GM12878 (cell line): ENCODE results near the gene CCL7. TPM values are rescaled to one million over a fixed set of nuclear protein-coding genes. Genes with fewer than 3 reads are reported as not detected.

Source experiments
- ATAC-seq: fragments of 200-7000 bp; cut with Tn5 transposase; 3 replicates; pipeline ENCODE4 v1.9.1; 2020; ENCODE audit warnings: mild to moderate bottlenecking, moderate library complexity
- BruUV-seq: library from RNA; stranded (reverse); fragments of 400-500 nt; replicated peaks from 2 replicates; lab custom pipeline; 2021; lab: Mats Ljungman, UMichigan
- CTCF ChIA-PET: fragments of 300-600 bp; sonication (Branson Sonifier 250); formaldehyde crosslinking; extraction: SDS; loops from one replicate; lab custom pipeline; 2021; ENCODE audit warnings: inconsistent platforms; lab: Yijun Ruan, JAX
- POLR2A ChIA-PET: fragments of 350-600 bp; formaldehyde crosslinking; extraction: SDS; loops from one replicate; lab custom pipeline; 2021; ENCODE audit warnings: inconsistent platforms; lab: Charles Lee
- RAD21 ChIA-PET: fragments of 300-600 bp; sonication (Branson Sonifier 250); formaldehyde crosslinking; loops from one replicate; lab custom pipeline; 2023; ENCODE audit warnings: antibody characterized with exemption; ENCODE audit not compliant: unreplicated experiment; lab: Charles Lee
- SMC1A ChIA-PET: fragments of 300-600 bp; sonication (Branson Sonifier 250); formaldehyde crosslinking; loops from one replicate; lab custom pipeline; 2023; ENCODE audit not compliant: unreplicated experiment, uncharacterized antibody; lab: Charles Lee
- DNase-seq: peaks from one replicate; pipeline ENCODE4 v3.0.0-alpha.2; 2011; ENCODE audit warnings: low read depth, low spot score
- FAIRE-seq: peaks from 3 replicates; lab custom pipeline; 2011; peaks lifted over from hg19 to GRCh38; lab: Jason Lieb, UNC
- H2AFZ ChIP-seq: 2 replicates; pipeline ENCODE4 v1.6.0; 2011; ENCODE audit warnings: low read depth, low read length, control low read depth; ENCODE audit not compliant: control insufficient read depth
- H3K27ac ChIP-seq: 2 replicates; pipeline ENCODE4 v1.5.1; 2011; ENCODE audit warnings: control low read depth; ENCODE audit not compliant: control insufficient read depth, insufficient read depth
- H3K27me3 ChIP-seq, 2 experiments: replicated peaks in 1 of 2; 2 replicates each; pipeline versions ENCODE4 v1.6.0 to v1.6.1; 2011; ENCODE audit warnings: low read length in 1 of 2; ENCODE audit not compliant: control insufficient read depth in 2 of 2, insufficient read depth in 2 of 2
- H3K36me3 ChIP-seq, 2 experiments: 2 replicates each; pipeline ENCODE4 v1.5.1; 2011; ENCODE audit warnings: low read length in 1 of 2; ENCODE audit not compliant: control insufficient read depth in 2 of 2, insufficient read depth in 2 of 2
- H3K4me1 ChIP-seq: 2 replicates; pipeline ENCODE4 v1.6.1; 2011; ENCODE audit warnings: mild to moderate bottlenecking, low read length, moderate library complexity, mixed read lengths; ENCODE audit not compliant: control insufficient read depth, insufficient read depth
- H3K4me2 ChIP-seq: 2 replicates; pipeline ENCODE4 v1.6.0; 2011; ENCODE audit warnings: control low read depth; ENCODE audit not compliant: control insufficient read depth, insufficient read depth
- H3K4me3 ChIP-seq: fragments of 200-600 bp; sonication (generic); 2 replicates; pipeline ENCODE4 v1.5.1; 2016
- H3K79me2 ChIP-seq: 2 replicates; pipeline ENCODE4 v1.6.0; 2011; ENCODE audit warnings: low read length; ENCODE audit not compliant: control insufficient read depth, insufficient read depth
- H3K9ac ChIP-seq: 2 replicates; pipeline ENCODE4 v1.8.0; 2011; ENCODE audit warnings: low read length, control low read depth, mixed read lengths; ENCODE audit not compliant: control insufficient read depth, insufficient read depth
- H3K9me3 ChIP-seq: replicated peaks from 3 replicates; pipeline ENCODE4 v1.5.1; 2011; ENCODE audit warnings: mild to moderate bottlenecking, low read length; ENCODE audit not compliant: control insufficient read depth, insufficient read depth
- H4K20me1 ChIP-seq: 2 replicates; pipeline ENCODE4 v1.6.0; 2011; ENCODE audit not compliant: control insufficient read depth, insufficient read depth
- CREM ChIP-seq: IDR thresholded peaks from 2 replicates; pipeline ENCODE4 v1.6.1; 2014; ENCODE audit warnings: antibody characterized with exemption, low read depth
- DPF2 ChIP-seq: fragments of 450-650 bp; IDR thresholded peaks from 2 replicates; pipeline ENCODE4 v1.6.1; 2017; ENCODE audit warnings: mild to moderate bottlenecking
- FOXK2 ChIP-seq: fragments of 450-650 bp; IDR thresholded peaks from 2 replicates; pipeline ENCODE4 v1.6.1; 2017; ENCODE audit warnings: mild to moderate bottlenecking, moderate library complexity
- GATAD2B ChIP-seq: fragments of 450-650 bp; conservative IDR thresholded peaks from 2 replicates; pipeline ENCODE4 v1.6.1; 2017; ENCODE audit warnings: low read depth, mild to moderate bottlenecking, moderate library complexity
- JUNB ChIP-seq: IDR thresholded peaks from 2 replicates; pipeline ENCODE4 v1.6.1; 2016; ENCODE audit warnings: antibody characterized with exemption, mild to moderate bottlenecking
- KLF5 ChIP-seq: fragments of 450-650 bp; IDR thresholded peaks from 2 replicates; pipeline ENCODE4 v1.6.1; 2014; ENCODE audit warnings: mild to moderate bottlenecking; ENCODE audit not compliant: partially characterized antibody
- MTA2 ChIP-seq: fragments of 450-650 bp; IDR thresholded peaks from 2 replicates; pipeline ENCODE4 v1.6.1; 2016; ENCODE audit warnings: low read depth, mild to moderate bottlenecking, moderate library complexity
- MYB ChIP-seq: fragments of 150-350 bp; IDR thresholded peaks from 2 replicates; pipeline ENCODE4 v1.6.1; 2014; ENCODE audit warnings: mild to moderate bottlenecking, low read depth, low read length, borderline replicate concordance
- NR2C1 ChIP-seq: fragments of 450-650 bp; IDR thresholded peaks from 2 replicates; pipeline ENCODE4 v1.6.1; 2017; ENCODE audit warnings: antibody characterized with exemption, mild to moderate bottlenecking, moderate library complexity
- NR2C2 ChIP-seq: IDR thresholded peaks from 2 replicates; pipeline ENCODE4 v1.6.1; 2011; ENCODE audit warnings: borderline replicate concordance, low read depth; ENCODE audit not compliant: control insufficient read depth, insufficient read length
- RAD21 ChIP-seq: IDR thresholded peaks from 2 replicates; pipeline ENCODE4 v1.6.1; 2011; ENCODE audit warnings: mild to moderate bottlenecking, low read depth, low read length, moderate library complexity; ENCODE audit not compliant: insufficient read depth
- RAD51 ChIP-seq: fragments of 450-650 bp; IDR thresholded peaks from 2 replicates; pipeline ENCODE4 v1.6.1; 2016; ENCODE audit warnings: moderate library complexity, mild to moderate bottlenecking, inconsistent platforms
- YBX1 ChIP-seq: fragments of 450-650 bp; IDR thresholded peaks from 2 replicates; pipeline ENCODE4 v1.6.1; 2016; ENCODE audit warnings: antibody characterized with exemption
- in situ Hi-C: fragments of 300-500 bp; cut with MboI; formaldehyde crosslinking; loops from 9 replicates; pipeline ENCODE4 v1.14.3; 2018; ENCODE audit warnings: mixed read lengths
- intact Hi-C: fragments of 100-400 bp; cut with micrococcal nuclease; formaldehyde crosslinking; loops from one replicate; pipeline ENCODE4 v1.14.2; 2022; ENCODE audit not compliant: unreplicated experiment
- polyA plus RNA-seq, 11 experiments: library from polyadenylated mRNA; depleted of rRNA in 4 of 11; unstranded in 6 of 11; stranded (reverse) in 5 of 11; fragments of >200 nt; fragmentation: Nextera tagmentation in 4 of 11; fragmentation: Illumina TruSeq in 1 of 11; extraction: Ambion mirVana in 4 of 11; extraction: Trizol in 1 of 11; gene quantifications; 1 replicate in 1 of 11; 2 replicates in 10 of 11; pipeline versions ENCODE4 v1.2.1 to v1.2.3, GENCODE V29; 2011 to 2016; ENCODE audit warnings: inconsistent platforms in 2 of 11, missing spikeins in 2 of 11, low read depth in 1 of 11
- total RNA-seq, 4 experiments: library from RNA; depleted of rRNA in 3 of 4; stranded (reverse); fragments of >200 nt in 3 of 4; fragmentation: Illumina TruSeq in 1 of 4; extraction: Trizol in 1 of 4; gene quantifications; 2 replicates each; pipeline versions ENCODE4 v1.2.1 to v1.2.3, GENCODE V29; 2013 to 2021
- TF ChIP-seq, protein P1 (sequence below): IDR thresholded peaks from 2 replicates; pipeline ENCODE4 v1.6.1; 2011; ENCODE audit warnings: low read depth, low read length, improper control_type of control experiment, borderline replicate concordance
- TF ChIP-seq, protein P2 (sequence below), 3 experiments: IDR thresholded peaks in 2 of 3; conservative IDR thresholded peaks in 1 of 3; 2 replicates each; pipeline ENCODE4 v1.5.1; 2011; ENCODE audit warnings: low read depth in 3 of 3, low read length in 3 of 3, mild to moderate bottlenecking in 3 of 3, control low read depth in 2 of 3, moderate library complexity in 2 of 3, inconsistent platforms in 1 of 3, mixed read lengths in 1 of 3; ENCODE audit not compliant: control insufficient read depth in 2 of 3, insufficient read depth in 1 of 3; ENCODE audit errors: extremely low read depth in 1 of 3
- TF ChIP-seq, protein P3 (sequence below): IDR thresholded peaks from 2 replicates; pipeline ENCODE4 v1.6.1; 2011; ENCODE audit warnings: mild to moderate bottlenecking, low read depth, low read length, moderate library complexity; ENCODE audit not compliant: insufficient replicate concordance
- TF ChIP-seq, protein P4 (sequence below): fragments of 450-650 bp; IDR thresholded peaks from 2 replicates; pipeline ENCODE4 v1.6.1; 2017; ENCODE audit warnings: mild to moderate bottlenecking, moderate library complexity

The CCL7 gene
- total and polyA plus RNA-seq, 10 of the 15 experiments (the other 5 are each of a cell fraction or from before 2014, with no cell fraction given), result not detected

DNA sequence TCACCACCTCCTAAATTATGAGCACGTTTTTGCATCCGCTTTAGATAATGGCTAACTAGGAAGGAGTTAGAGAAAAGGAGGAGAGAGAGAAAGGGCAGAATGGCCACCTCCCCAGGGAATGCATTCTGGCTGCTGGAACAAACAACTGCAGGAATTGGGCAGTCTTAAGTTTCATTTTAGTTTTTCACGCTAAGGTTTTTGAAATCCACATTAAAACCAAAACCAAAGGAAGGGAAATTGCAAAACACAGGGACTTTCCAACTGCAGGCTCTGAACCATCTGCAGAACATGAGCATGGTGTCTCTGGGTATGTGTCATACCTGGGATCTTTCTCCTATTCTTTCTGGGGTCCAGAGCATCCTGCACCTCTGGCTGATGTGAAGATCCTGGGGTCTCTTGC, 37.1 kb downstream of the CCL7 start (continued):
- TF ChIP-seq NR2C1, result no peak
- TF ChIP-seq RAD51, result no peak
- TF ChIP-seq, protein P1, sequence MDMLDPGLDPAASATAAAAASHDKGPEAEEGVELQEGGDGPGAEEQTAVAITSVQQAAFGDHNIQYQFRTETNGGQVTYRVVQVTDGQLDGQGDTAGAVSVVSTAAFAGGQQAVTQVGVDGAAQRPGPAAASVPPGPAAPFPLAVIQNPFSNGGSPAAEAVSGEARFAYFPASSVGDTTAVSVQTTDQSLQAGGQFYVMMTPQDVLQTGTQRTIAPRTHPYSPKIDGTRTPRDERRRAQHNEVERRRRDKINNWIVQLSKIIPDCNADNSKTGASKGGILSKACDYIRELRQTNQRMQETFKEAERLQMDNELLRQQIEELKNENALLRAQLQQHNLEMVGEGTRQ, result no peak
- TF ChIP-seq NR2C2, result no peak
- TF ChIP-seq CREM, result no peak
- TF ChIP-seq, all 136 proteins: peak for 0

DNA sequence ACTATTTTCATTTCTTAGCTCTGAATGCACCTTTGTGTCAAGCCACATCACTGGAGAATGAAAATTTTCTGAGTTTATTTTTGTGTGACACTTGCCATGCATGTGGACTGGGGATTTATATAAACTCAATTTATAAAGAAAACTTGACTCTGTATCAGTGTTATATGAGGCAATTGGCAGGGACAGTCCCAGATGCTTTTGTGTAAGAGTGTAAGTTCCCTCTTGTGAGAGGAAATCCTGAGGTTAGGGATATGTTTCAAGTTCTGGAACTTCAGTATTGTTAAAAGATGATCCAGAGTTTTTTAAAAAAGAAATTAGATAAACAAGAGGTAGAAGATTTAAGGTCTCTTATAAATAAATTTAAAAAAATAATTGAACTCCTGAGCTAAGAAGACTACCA, 38.4 kb downstream of the CCL7 start:
- H3K27ac ChIP-seq, result no peak overlapping the region
- H3K36me3 ChIP-seq, result no peaks in the 10 kb centered on the region
- H3K79me2 ChIP-seq, result no peaks in the 10 kb centered on the region
- DNase-seq (no peak), ATAC-seq (no peak), FAIRE-seq (no peak)
- CTCF ChIA-PET, result interaction anchor here (0.9 to 1.0 kb wide), 2 partner anchors 52 to 137 kb away, joined by 3 to 4 read pairs; no protein-coding TSS in a partner anchor
- H4K20me1 ChIP-seq, result no peaks in the 10 kb centered on the region
- BruUV-seq, result no TSS peak
- peaks cover 0 to 4% of the 10 kb centered on the region in 2 experiments; a peak in 3 of 4 replicates for H3K27me3 ChIP-seq
- RAD21 ChIA-PET, result no interaction called here
- H2AFZ ChIP-seq, result no peak overlapping the region
- no peak overlapping the region for H3K4me2 ChIP-seq
- SMC1A ChIA-PET, result no interaction called here
- no peak overlapping the region for H3K4me3 ChIP-seq
- H3K9me3 ChIP-seq, result no peaks in the 10 kb centered on the region
- intact Hi-C loops, result no loop called here
- POLR2A ChIA-PET, result no interaction called here
- H3K4me1 ChIP-seq, result no peaks in the 10 kb centered on the region
- in situ Hi-C loops, result no loop called here
- no peak overlapping the region for H3K9ac ChIP-seq
- TF ChIP-seq JUNB (no peak), DPF2 (no peak), MTA2 (no peak), GATAD2B (no peak), KLF5 (no peak), FOXK2 (no peak), MYB (no peak), RAD21 (no peak), YBX1 (no peak)
- TF ChIP-seq, protein P2, sequence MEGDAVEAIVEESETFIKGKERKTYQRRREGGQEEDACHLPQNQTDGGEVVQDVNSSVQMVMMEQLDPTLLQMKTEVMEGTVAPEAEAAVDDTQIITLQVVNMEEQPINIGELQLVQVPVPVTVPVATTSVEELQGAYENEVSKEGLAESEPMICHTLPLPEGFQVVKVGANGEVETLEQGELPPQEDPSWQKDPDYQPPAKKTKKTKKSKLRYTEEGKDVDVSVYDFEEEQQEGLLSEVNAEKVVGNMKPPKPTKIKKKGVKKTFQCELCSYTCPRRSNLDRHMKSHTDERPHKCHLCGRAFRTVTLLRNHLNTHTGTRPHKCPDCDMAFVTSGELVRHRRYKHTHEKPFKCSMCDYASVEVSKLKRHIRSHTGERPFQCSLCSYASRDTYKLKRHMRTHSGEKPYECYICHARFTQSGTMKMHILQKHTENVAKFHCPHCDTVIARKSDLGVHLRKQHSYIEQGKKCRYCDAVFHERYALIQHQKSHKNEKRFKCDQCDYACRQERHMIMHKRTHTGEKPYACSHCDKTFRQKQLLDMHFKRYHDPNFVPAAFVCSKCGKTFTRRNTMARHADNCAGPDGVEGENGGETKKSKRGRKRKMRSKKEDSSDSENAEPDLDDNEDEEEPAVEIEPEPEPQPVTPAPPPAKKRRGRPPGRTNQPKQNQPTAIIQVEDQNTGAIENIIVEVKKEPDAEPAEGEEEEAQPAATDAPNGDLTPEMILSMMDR (IDR thresholded peaks at IDR 0.05 in 2 of 3, conservative IDR thresholded peaks at IDR 0.05 in 1 of 3; ENCODE audit: control insufficient read depth in 2 of 3, extremely low read depth in 1 of 3, insufficient read depth in 1 of 3, low read depth in 3 of 3, low read length in 3 of 3), result no peak
- TF ChIP-seq, protein P3, sequence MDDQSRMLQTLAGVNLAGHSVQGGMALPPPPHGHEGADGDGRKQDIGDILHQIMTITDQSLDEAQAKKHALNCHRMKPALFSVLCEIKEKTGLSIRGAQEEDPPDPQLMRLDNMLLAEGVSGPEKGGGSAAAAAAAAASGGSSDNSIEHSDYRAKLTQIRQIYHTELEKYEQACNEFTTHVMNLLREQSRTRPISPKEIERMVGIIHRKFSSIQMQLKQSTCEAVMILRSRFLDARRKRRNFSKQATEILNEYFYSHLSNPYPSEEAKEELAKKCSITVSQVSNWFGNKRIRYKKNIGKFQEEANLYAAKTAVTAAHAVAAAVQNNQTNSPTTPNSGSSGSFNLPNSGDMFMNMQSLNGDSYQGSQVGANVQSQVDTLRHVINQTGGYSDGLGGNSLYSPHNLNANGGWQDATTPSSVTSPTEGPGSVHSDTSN, result no peak
- TF ChIP-seq, protein P4, sequence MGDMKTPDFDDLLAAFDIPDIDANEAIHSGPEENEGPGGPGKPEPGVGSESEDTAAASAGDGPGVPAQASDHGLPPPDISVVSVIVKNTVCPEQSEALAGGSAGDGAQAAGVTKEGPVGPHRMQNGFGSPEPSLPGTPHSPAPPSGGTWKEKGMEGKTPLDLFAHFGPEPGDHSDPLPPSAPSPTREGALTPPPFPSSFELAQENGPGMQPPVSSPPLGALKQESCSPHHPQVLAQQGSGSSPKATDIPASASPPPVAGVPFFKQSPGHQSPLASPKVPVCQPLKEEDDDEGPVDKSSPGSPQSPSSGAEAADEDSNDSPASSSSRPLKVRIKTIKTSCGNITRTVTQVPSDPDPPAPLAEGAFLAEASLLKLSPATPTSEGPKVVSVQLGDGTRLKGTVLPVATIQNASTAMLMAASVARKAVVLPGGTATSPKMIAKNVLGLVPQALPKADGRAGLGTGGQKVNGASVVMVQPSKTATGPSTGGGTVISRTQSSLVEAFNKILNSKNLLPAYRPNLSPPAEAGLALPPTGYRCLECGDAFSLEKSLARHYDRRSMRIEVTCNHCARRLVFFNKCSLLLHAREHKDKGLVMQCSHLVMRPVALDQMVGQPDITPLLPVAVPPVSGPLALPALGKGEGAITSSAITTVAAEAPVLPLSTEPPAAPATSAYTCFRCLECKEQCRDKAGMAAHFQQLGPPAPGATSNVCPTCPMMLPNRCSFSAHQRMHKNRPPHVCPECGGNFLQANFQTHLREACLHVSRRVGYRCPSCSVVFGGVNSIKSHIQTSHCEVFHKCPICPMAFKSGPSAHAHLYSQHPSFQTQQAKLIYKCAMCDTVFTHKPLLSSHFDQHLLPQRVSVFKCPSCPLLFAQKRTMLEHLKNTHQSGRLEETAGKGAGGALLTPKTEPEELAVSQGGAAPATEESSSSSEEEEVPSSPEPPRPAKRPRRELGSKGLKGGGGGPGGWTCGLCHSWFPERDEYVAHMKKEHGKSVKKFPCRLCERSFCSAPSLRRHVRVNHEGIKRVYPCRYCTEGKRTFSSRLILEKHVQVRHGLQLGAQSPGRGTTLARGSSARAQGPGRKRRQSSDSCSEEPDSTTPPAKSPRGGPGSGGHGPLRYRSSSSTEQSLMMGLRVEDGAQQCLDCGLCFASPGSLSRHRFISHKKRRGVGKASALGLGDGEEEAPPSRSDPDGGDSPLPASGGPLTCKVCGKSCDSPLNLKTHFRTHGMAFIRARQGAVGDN, result no peak
